ENCODE results near the gene SCUBE2.

Gene SCUBE2

DNA sequence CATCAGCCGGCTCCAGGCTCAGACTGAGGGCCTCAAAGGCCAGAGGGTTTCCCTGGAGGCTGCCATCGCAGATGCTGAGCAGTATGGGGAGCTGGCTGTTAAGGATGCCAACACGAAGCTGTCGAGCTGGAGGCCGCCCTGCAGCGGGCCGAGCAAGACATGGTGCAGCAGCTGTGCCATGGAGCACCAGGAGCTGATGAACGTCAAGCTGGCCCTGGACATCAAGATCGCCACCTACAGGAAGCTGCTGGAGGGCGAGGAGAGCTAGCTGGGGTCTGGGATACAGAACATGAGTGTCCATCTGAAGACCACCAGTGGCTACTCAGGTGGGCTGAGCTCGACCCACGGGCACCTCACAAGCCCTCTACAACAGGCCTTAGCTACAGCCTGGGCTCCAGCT is 4.0 kb upstream of the SCUBE2 start (continued):
- TF ChIP-seq ZNF837 (tag by site-specific recombination; IDR thresholded peaks at IDR 0.05): no peak
- no peak for TF ChIP-seq ZFP69B (tag by site-specific recombination; IDR thresholded peaks at IDR 0.05)
- TF ChIP-seq, protein P1, sequence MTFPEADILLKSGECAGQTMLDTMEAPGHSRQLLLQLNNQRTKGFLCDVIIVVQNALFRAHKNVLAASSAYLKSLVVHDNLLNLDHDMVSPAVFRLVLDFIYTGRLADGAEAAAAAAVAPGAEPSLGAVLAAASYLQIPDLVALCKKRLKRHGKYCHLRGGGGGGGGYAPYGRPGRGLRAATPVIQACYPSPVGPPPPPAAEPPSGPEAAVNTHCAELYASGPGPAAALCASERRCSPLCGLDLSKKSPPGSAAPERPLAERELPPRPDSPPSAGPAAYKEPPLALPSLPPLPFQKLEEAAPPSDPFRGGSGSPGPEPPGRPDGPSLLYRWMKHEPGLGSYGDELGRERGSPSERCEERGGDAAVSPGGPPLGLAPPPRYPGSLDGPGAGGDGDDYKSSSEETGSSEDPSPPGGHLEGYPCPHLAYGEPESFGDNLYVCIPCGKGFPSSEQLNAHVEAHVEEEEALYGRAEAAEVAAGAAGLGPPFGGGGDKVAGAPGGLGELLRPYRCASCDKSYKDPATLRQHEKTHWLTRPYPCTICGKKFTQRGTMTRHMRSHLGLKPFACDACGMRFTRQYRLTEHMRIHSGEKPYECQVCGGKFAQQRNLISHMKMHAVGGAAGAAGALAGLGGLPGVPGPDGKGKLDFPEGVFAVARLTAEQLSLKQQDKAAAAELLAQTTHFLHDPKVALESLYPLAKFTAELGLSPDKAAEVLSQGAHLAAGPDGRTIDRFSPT (tag by site-specific recombination; IDR thresholded peaks at IDR 0.05): no peak
- TF ChIP-seq ZNF670 (tag by site-specific recombination; IDR thresholded peaks at IDR 0.05; ENCODE audit: low read depth): no peak
- TF ChIP-seq ZNF544 (tag by site-specific recombination; IDR thresholded peaks at IDR 0.05): no peak
- no peak for TF ChIP-seq ZNF16 (tag by site-specific recombination; IDR thresholded peaks at IDR 0.05; ENCODE audit: low read depth)

DNA sequence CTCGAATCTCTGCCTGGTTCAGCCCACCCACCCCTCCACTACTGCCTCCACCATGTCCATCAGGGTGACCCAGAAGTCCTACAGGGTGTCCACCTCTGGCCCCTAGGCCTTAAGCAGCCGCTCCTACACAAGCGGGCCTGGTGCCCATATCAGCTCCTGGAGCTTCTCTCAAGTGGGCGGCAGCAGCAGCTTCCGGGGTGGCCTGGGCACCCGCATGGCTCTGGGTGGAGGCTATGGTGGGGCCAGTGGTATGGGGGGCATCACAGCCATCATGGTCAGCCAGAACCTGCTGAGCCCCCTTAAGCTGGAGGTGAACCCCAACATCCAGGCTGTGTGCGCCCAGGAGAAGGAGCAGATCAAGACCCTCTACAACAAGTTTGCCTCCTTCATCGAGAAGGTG is 3.0 kb upstream of the SCUBE2 start:
- Histone ChIP-seq H3K27ac (ENCODE audit: extremely low read depth, low read depth, low read length) (no peak overlapping the region), H3K4me1 (ENCODE audit: control insufficient read depth, insufficient read depth, low read length) (no peaks in the 10 kb centered on the region), H3K36me3 (ENCODE audit: control insufficient read depth in 2 of 2, insufficient read depth in 1 of 2, low read length in 2 of 2) (no peaks in the 10 kb centered on the region), H3K4me3 (ENCODE audit: low read depth, low read length) (no peak overlapping the region), H3K9me3 (ENCODE audit: control insufficient read depth, insufficient read depth, low read depth, low read length) (no peaks in the 10 kb centered on the region)
- ChIA-PET POLR2A (no interaction called here), CTCF (interaction anchor here (0.6 to 2.3 kb wide), 2 partner anchors 12 to 14 kb away, joined by 3 to 8 read pairs; no protein-coding TSS in a partner anchor)
- TF ChIP-seq, protein P2, sequence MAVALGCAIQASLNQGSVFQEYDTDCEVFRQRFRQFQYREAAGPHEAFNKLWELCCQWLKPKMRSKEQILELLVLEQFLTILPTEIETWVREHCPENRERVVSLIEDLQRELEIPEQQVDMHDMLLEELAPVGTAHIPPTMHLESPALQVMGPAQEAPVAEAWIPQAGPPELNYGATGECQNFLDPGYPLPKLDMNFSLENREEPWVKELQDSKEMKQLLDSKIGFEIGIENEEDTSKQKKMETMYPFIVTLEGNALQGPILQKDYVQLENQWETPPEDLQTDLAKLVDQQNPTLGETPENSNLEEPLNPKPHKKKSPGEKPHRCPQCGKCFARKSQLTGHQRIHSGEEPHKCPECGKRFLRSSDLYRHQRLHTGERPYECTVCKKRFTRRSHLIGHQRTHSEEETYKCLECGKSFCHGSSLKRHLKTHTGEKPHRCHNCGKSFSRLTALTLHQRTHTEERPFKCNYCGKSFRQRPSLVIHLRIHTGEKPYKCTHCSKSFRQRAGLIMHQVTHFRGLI (tag by site-specific recombination; IDR thresholded peaks at IDR 0.05): no peak
- no peak for TF ChIP-seq MZF1 (tag by site-specific recombination; IDR thresholded peaks at IDR 0.05; ENCODE audit: borderline replicate concordance)
- no peak for TF ChIP-seq ZNF777 (tag by site-specific recombination; IDR thresholded peaks at IDR 0.05; ENCODE audit: borderline replicate concordance)
- TF ChIP-seq ZNF426 (tag by site-specific recombination; IDR thresholded peaks at IDR 0.05): no peak
- TF ChIP-seq YY2 (tag by site-specific recombination; IDR thresholded peaks at IDR 0.05): no peak
- no peak for TF ChIP-seq ZBTB21 (tag by site-specific recombination; IDR thresholded peaks at IDR 0.05)
- no peak for TF ChIP-seq ZNF792 (tag by site-specific recombination; IDR thresholded peaks at IDR 0.05)
- TF ChIP-seq ZNF558 (tag by site-specific recombination; IDR thresholded peaks at IDR 0.05): no peak
- TF ChIP-seq ZNF830 (tag by site-specific recombination; IDR thresholded peaks at IDR 0.05; ENCODE audit: low read depth): no peak
- no peak for TF ChIP-seq ZBTB7A (tag by site-specific recombination; IDR thresholded peaks at IDR 0.05; ENCODE audit: low read depth)
- no peak for TF ChIP-seq ZNF664 (tag by site-specific recombination; IDR thresholded peaks at IDR 0.05)
- TF ChIP-seq ZEB2 (tag by site-specific recombination; IDR thresholded peaks at IDR 0.05): no peak
- TF ChIP-seq TRIM28 (IDR thresholded peaks at IDR 0.05; ENCODE audit: borderline replicate concordance, low read length): no peak
- no peak for TF ChIP-seq KLF8 (tag by site-specific recombination; IDR thresholded peaks at IDR 0.05)
- TF ChIP-seq ZNF837 (tag by site-specific recombination; IDR thresholded peaks at IDR 0.05): no peak
- TF ChIP-seq, protein P3, sequence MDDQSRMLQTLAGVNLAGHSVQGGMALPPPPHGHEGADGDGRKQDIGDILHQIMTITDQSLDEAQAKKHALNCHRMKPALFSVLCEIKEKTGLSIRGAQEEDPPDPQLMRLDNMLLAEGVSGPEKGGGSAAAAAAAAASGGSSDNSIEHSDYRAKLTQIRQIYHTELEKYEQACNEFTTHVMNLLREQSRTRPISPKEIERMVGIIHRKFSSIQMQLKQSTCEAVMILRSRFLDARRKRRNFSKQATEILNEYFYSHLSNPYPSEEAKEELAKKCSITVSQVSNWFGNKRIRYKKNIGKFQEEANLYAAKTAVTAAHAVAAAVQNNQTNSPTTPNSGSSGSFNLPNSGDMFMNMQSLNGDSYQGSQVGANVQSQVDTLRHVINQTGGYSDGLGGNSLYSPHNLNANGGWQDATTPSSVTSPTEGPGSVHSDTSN (CRISPR knock-in tag; IDR thresholded peaks at IDR 0.05): no peak
- TF ChIP-seq ZNF335 (tag by site-specific recombination; conservative IDR thresholded peaks at IDR 0.05): no peak
- no peak for TF ChIP-seq ZNF747 (tag by site-specific recombination; IDR thresholded peaks at IDR 0.05)
